HK-2 (cell line): ENCODE measurements around the gene EIF4G1.

Source experiments
- DNase-seq: peaks from one replicate; pipeline ENCODE4 v3.0.0-alpha.2; 2018; ENCODE audit not compliant: unreplicated experiment

The EIF4G1 gene

GRCh38 chr3:184350618-184351017 is 36.2 kb downstream of the EIF4G1 start:
- DNase-seq: no peak

- DNase-seq: no peak
These were observed 37.2 kb downstream of the EIF4G1 start for GRCh38 chr3:184351511-184352148.

GRCh38 chr3:184352149-184352785 is 37.9 kb downstream of the EIF4G1 start:
- DNase-seq: no peak

- DNase-seq: no peak
These were observed 38.6 kb downstream of the EIF4G1 start for GRCh38 chr3:184352897-184353545.

- DNase-seq: no peak
These were observed 39.1 kb downstream of the EIF4G1 start for GRCh38 chr3:184353546-184353941.

- peak; percentile 43 for DNase-seq
These were observed 39.8 kb downstream of the EIF4G1 start for GRCh38 chr3:184354121-184354728.

- no peak for DNase-seq
These were observed 40.3 kb downstream of the EIF4G1 start for GRCh38 chr3:184354754-184355153.

- no peak for DNase-seq
These were observed 41.0 kb downstream of the EIF4G1 start for GRCh38 chr3:184355261-184356040.

GRCh38 chr3:184357248-184358123 is 43.1 kb downstream of the EIF4G1 start:
- DNase-seq: no peak

GRCh38 chr3:184358124-184358767 is 43.8 kb downstream of the EIF4G1 start:
- no peak for DNase-seq

- DNase-seq: no peak
These were observed 44.5 kb downstream of the EIF4G1 start for GRCh38 chr3:184358921-184359350.

GRCh38 chr3:184359610-184360009 is 45.2 kb downstream of the EIF4G1 start:
- DNase-seq: no peak

- DNase-seq: no peak
These were observed 45.9 kb downstream of the EIF4G1 start for GRCh38 chr3:184360070-184360928.

- no peak for DNase-seq
These were observed 46.6 kb downstream of the EIF4G1 start for GRCh38 chr3:184360929-184361531.

GRCh38 chr3:184361532-184361931 is 47.1 kb downstream of the EIF4G1 start, which contains the start of the genes CLCN2 and POLR2H:
Gene CLCN2, minus strand, starts transcription at chr3:184361605. Its CDS starts 126 bp downstream, at chr3:184361479.
Gene POLR2H, plus strand, starts transcription at chr3:184361710. Its CDS starts 1,783 bp downstream, at chr3:184363493.
- DNase-seq: peak; percentile 76

- peak; percentile 83 for DNase-seq
These were observed 47.7 kb downstream of the EIF4G1 start for GRCh38 chr3:184361932-184362667.

- DNase-seq: peak; percentile 99
These were observed 48.5 kb downstream of the EIF4G1 start for GRCh38 chr3:184362668-184363546.
